GM18867 (cell line): ENCODE results near the gene LRP1.

Experiments
- ATAC-seq: cut with Tn5 transposase; IDR thresholded peaks from one replicate; pipeline ENCODE4 v1.9.1; 2021; ENCODE audit warnings: mild to moderate bottlenecking, moderate library complexity; ENCODE audit not compliant: unreplicated experiment

The LRP1 gene

DNA sequence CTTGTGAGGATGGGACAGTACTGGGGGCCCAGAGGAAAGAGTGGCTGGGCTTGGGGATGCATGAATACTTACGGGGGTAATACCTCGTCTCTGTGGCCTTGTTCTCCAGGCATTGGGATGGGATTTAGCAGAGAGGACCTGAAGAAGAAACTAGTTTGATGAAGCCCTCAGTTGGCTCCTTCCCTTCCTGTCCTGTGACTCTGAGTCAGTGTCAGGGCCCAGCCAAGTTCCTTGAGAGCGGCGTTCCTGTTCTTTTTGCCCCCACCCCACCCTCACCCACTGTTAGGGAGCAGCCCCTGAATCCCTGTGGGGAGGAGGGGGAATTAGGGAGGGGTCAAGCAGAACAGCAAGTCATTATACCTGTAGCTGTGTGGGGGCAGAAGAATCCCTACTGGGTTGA, 24.4 kb downstream of the LRP1 start:
- ATAC-seq, result no peak

GRCh38 chr12:57153415-57153997, 25.2 kb downstream of the LRP1 start:
- no peak for ATAC-seq

DNA sequence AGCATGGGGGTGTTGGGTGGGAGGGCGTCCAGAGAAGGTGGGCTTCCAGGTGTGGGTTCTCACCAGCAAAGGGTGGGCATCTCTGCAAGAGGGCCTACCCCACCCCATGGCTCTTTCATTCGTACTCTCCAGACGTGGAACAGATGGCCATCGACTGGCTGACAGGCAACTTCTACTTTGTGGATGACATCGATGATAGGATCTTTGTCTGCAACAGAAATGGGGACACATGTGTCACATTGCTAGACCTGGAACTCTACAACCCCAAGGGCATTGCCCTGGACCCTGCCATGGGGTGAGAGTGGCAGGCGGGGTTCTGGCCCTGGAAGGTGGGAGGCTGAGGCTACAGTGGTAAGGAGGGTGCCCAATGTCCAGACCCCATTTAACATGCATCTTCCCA, 25.8 kb downstream of the LRP1 start:
- no peak for ATAC-seq

GRCh38 chr12:57154804-57155434, 26.6 kb downstream of the LRP1 start:
- no peak for ATAC-seq

DNA sequence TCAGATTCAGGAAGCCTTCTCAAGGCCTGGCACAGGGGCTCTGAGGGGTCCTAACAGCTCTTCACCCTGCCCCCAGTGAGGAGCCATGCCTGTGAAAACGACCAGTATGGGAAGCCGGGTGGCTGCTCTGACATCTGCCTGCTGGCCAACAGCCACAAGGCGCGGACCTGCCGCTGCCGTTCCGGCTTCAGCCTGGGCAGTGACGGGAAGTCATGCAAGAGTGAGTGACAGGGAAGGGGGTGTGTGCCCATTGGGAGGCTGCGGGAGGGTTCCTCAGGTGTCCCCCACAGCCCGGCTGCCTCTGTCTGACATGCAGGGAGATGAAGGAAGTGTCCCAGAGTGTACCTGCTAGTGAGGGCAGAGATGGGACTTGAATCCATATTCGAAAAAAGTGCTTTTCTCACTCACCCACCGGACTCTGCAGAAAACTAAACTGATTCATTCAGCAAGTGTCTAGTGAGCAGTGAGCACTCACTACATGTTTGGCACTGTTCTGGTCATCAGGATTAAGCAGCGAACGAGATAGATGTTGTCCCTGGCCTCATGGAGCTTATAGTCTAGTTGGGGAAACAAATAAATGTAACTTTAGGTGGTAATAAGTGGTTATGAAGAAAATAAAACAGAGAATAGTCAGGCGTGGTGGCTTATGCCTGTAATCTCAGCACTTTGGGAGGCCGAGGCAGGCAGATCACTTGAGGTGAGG, 28.6 kb downstream of the LRP1 start:
- ATAC-seq, result no peak

- ATAC-seq, result no peak
Measured at GRCh38 chr12:57157588-57158173, 29.4 kb downstream of the LRP1 start.

DNA sequence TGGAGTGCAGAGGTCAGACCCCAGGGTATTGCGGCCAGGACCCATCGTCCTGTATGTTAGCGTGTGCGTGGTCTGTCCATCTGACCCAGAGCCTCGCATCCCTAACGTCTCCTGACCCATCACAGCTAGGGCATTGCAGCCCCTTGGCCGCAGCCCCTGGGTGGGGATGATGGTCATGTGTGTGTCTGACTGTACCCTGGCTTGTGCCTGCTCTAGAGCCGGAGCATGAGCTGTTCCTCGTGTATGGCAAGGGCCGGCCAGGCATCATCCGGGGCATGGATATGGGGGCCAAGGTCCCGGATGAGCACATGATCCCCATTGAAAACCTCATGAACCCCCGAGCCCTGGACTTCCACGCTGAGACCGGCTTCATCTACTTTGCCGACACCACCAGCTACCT, 29.9 kb downstream of the LRP1 start:
- ATAC-seq, result no peak

GRCh38 chr12:57158665-57159064, 30.4 kb downstream of the LRP1 start:
- ATAC-seq, result no peak

GRCh38 chr12:57159311-57159710, 31.0 kb downstream of the LRP1 start:
- ATAC-seq, result no peak

DNA sequence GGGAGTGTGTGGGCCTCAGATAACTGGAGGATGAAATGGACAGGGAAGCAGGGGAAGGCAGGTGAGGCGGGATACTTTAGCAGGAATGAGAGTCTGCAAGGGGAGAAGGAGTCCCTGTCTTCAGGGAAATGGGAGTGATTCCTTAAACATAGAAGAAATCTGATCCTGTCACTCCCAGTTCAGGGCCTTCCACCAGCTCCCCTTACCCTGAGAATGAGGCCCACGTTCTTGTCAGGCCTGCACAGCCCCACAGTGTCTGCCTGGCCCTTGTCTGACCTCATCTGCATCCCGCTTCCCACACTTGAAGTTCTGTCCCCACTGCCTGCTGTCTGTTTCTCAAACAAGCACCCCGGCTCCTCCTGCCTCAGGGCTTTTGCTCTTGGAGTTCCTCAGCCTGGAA, 31.8 kb downstream of the LRP1 start:
- ATAC-seq, result no peak

DNA sequence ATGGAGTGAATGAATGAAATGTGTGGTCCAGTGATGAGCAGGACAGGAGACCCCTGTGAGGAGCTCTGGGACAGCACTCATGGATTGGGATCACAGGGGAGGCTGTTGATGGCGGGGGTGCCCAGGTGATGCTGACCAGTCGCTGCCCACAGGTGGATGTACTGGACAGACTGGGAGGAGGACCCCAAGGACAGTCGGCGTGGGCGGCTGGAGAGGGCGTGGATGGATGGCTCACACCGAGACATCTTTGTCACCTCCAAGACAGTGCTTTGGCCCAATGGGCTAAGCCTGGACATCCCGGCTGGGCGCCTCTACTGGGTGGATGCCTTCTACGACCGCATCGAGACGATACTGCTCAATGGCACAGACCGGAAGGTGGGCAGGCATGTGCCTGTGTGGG, 32.5 kb downstream of the LRP1 start:
- no peak for ATAC-seq

GRCh38 chr12:57161491-57161890, 33.2 kb downstream of the LRP1 start:
- ATAC-seq, result no peak

DNA sequence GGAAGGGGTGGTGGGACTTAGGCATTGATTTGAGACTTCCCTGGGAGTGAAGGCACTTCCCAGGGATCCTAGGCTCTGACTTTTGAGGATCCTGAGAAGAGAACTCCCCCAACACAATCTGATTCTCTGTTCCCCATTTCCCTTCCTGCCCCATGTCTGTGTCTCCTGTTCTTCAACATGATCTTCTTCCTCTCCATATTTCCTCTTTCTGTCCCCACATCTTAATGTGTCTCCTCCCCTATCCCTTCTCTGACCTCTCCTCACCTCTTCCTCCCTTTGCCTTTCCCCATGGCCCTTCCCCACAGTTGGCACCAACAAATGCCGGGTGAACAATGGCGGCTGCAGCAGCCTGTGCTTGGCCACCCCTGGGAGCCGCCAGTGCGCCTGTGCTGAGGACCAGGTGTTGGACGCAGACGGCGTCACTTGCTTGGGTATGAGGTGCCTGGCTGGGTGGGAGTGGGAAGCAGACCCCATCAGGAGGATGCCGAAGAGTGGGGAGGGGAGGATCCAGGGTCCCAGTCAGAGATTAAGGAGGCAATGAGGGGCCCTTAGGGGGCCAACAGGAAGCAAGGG, 34.4 kb downstream of the LRP1 start:
- no peak for ATAC-seq

DNA sequence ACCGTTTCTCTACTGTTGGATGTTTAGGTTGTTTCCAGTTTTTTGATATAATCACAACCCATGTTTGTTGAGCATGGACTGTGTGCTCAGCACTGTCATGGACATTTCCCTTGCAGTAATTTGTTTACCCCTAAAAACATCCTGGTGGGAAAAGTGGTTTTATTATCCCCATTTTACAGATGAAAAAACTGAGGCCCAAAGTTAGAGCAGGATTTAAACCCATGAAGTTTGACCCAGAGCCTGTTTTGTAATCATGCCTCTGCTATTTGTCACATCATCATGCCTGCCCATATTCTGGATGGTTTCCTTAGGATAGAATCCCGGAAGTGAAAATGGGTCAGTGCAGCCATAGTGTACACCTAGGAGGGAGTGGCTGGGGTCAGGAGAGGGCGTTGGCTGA, 36.2 kb downstream of the LRP1 start:
- ATAC-seq, result no peak

DNA sequence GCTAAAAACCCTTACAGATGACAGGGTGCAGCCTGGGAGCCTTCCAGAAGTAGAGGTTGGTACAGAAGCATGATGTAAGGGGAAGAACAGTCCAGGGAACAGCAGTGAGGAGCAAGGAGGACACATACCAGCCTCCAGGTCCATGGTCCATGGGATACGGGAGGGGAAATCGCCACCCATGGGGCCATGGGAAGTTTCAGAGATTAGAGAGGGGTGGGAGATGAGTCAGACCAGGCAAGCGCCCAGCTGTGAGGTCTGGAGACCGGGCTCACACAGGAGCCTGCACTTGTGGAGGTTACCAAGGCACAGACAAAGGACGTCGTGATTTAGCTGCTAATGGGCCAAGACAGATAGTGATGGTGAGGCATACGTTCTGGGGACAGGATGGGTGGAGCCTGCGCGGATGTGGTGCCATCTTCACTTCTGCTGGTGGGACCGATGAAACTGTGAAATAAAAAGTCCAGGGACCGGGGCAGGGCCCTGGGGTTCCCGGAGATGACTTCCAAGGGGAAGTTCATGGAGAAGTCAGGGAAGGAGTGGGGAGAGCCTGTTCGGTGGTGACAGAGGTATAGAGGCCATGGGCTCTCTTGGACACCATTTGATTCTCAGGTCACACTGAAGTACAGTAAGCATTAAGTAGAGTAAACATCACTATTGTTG, 36.8 kb downstream of the LRP1 start:
- no peak for ATAC-seq

DNA sequence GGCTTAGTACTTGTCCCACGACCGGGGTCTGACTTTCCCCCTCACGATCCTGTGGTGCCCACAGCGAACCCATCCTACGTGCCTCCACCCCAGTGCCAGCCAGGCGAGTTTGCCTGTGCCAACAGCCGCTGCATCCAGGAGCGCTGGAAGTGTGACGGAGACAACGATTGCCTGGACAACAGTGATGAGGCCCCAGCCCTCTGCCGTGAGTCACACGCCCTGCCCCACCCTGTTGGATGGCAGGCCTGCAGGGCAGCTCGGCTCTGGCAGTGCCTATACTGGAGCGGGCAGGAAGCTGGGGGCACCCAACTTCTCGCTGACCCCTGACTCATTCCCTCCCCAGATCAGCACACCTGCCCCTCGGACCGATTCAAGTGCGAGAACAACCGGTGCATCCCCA, 37.5 kb downstream of the LRP1 start:
- ATAC-seq, result no peak

- no peak for ATAC-seq
Measured at GRCh38 chr12:57166971-57167371, 38.7 kb downstream of the LRP1 start.

- ATAC-seq, result no peak
Measured at GRCh38 chr12:57168058-57168457, 39.8 kb downstream of the LRP1 start.

GRCh38 chr12:57169046-57169795, 40.9 kb downstream of the LRP1 start:
- ATAC-seq, result no peak

- no peak for ATAC-seq
Measured at GRCh38 chr12:57169969-57170368, 41.7 kb downstream of the LRP1 start.

- no peak for ATAC-seq
Measured at GRCh38 chr12:57170408-57170807, 42.1 kb downstream of the LRP1 start.
